NOMO-1 treated with dmso at 0.1 percent for 144 hours (cell line): Measurements from ENCODE around the gene FOXF2.
A peak's percentile ranks its signal among the peaks of the same experiment; 100 is the strongest.
"Not testable (repeated sequence)": the region's sequence is repeated elsewhere in the genome, so short reads cannot be mapped to it uniquely, and the experiment has no call there.

Experiments used
- DNase-seq: peaks from one replicate; lab custom pipeline; 2025; ENCODE audit not compliant: unreplicated experiment; lab: John Stamatoyannopoulos, UW

FOXF2 gene

DNA sequence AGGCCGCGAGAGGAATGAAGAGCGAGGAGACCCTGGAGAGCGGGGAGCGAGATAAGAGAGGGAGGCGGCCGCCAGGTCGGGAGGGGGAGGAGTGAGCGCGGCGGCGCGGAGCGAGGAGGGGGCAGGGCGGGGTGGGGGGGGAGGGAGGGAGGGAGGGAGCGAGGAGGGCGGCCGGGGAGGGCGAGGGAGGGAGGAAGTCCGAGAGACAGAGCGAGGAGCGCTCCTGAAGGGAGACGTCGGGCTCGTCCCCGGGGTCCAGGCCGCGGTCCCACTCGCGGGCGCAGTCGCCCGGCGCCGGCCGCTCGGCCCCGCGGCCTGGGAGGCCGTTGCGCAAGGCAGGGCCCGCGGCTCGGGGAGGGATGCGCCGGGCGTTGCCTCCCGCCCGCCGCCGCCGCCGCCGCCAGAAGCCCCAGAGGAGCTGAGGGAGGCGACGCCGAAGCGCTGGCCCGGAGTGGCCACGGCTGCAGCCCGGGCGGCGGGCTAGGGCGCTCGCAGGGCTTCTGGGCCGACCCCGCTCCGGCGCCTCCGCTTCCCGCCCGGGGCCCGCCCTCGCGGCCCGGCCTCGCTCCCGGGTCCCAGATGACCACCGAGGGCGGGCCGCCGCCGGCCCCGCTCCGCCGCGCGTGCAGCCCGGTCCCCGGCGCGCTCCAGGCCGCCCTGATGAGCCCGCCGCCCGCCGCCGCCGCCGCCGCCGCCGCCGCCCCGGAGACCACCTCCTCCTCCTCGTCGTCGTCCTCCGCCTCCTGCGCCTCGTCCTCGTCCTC is at the start of gene FOXF2:
Gene FOXF2, plus strand, starts transcription at position 208 of the 764 bp plus-strand sequence. Its CDS starts 372 bp downstream, at position 580.
- DNase-seq = no peak

DNA sequence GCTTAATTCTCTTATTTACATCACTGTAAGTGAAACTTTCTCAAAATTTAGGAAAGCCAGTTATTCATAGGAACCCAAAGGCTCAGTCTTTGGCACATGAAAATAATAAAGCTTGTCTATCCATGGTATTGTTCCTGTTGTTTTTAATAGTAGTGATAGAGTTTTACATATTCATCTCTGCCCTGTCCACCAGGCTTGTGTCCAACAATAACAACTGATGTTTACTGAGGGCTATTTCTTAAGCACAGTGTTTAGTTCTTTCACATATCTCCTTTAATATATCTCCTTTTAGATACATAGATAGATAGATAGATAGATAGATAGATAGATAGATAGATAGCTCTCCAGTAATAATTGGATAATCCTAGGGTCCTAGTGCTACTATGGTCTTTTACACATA is 43.3 kb upstream of the FOXF2 start:
- no peak for DNase-seq

DNA sequence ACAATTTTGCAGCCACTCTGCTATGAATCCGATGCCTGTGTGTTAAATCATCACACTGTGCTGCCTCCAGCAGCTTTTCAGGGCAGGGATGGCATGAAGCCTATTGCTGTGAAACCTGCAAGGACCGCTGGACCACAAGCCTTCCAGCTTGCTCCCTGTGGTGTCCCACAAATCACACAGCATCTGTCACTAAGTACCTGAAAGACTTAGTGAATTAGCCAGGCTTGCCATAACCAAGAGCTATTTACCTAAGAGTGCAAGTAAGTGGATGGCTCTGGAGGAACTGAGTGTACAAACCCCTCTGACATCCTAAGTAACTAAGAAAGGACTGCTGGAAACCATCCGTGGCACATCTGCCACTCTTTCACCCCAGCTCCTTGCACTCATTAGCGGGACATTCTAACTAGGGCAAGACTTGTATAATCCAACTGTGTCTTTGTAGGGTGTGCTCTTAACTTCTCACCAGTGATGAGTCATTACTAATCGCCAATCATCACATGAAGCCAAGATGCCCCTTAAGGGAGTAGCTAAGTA is 42.8 kb upstream of the FOXF2 start:
- no peak for DNase-seq

DNA sequence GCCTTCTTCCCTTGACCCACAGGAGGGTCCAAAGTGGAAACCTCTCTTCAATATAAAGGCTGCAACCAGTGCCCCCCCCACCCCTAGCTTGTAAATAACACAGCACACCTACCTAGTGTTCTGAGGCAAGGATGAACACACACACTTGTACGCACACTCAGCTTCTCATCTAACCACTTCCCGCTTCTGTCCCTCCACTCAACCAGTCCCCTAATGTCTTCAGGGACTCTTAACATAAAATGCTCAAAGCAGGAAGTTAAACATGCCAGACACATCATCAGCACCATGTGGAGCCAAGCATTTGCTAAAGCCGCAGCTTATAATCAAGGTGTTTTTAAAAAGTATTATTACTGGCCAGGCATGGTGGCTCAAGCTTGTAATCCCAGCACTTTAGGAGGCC is 42.2 kb upstream of the FOXF2 start:
- no peak for DNase-seq

DNA sequence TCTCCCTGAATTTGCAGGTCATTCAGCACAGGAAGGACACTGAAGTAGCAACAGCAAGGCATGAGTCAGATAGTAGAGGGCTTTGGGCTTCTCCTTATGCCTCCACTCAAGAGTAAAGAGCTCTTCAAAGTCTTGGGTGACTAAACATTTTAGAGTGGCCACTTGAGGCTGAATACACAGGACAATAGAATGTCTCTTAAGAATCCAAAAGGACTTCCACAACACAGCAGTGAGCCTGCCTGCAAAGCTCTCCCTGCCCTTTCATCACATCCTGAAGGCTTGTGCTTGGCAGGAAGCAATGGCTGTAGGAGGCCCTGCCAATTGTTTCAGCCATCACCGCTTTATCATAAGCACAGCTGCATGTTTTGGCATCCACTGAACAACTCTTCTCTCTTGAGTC is 40.7 kb upstream of the FOXF2 start:
- no peak for DNase-seq

DNA sequence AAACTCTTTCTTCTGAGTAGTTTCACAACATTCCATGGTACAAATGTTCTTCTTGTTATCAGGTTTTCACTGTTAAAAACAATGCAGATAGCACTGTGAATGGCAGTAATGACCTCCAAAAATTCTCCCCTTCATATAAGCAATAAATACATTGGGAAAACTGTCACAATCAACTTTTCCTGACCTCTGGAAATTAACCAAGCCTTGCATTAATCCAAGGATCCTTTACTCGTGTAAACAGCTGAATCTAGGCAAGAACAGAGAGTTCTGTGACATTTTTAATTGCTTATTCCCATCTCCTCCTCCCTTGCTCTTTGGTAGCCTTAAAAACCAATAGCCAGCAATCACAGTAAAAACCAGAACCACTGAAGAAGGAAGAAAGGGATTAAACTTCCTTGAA is 39.7 kb upstream of the FOXF2 start:
- no peak for DNase-seq

DNA sequence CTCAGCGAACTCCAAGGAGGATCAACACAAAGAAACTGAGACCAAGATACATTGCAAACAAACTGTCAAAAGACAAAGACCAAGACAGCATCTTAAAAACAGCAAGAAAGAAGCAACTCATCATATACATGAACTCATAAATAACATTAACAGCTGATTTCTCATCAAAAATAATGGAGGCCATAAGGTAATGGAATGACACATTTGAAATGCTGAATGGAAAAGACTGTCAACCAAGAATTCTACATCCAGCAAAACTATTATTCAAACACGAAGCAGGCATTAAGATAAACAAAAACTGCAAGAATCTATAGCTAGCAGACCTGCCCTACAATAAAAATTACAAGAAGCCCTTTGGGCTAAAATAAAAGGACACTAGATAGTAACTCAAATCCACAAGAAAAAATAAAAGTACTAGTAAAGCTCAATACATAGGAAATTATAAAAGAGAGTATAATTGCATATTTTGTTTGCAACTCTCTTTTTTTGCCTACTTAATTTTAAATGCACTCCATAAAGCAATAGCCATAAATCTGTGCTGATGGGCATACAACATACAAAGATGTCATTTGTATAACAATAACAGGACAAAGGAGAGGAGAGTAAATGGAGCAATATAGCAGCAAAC is 37.9 kb upstream of the FOXF2 start:
- no peak for DNase-seq

DNA sequence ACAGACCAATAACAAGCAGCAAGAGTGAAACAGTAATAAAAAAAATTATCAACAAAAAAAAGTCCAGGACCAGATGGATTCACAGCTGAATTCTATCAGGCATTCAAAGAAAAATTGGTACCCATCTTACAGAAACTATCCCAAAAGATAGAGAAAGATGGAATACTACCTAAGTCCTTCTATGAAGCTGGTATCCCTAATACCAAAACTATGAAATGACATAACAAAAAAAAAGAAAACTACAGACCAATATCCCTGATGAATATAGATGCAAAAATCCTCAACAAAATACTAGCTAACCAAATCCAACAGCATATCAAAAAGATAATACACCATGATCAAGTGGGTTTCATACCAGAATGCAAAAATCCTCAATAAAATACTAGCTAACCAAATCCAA is 34.3 kb upstream of the FOXF2 start:
- not testable (repeated sequence) for DNase-seq

DNA sequence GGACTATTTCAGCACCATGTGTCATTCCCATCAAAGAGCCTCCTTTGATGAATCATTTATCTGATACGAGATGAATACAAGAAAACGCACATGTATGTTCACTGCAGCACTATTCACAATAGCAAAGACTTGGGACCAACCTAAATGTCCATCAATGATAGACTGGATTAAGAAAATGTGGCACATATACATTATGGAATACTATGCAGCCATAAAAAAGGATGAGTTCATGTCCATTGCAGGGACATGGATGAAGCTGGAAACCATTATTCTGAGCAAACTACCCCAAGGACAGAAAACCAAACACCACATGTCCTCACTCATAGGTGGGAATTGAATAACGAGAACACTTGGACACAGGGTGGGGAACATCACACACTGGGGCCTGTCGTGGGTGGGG is 27.7 kb upstream of the FOXF2 start:
- not testable (repeated sequence) for DNase-seq

DNA sequence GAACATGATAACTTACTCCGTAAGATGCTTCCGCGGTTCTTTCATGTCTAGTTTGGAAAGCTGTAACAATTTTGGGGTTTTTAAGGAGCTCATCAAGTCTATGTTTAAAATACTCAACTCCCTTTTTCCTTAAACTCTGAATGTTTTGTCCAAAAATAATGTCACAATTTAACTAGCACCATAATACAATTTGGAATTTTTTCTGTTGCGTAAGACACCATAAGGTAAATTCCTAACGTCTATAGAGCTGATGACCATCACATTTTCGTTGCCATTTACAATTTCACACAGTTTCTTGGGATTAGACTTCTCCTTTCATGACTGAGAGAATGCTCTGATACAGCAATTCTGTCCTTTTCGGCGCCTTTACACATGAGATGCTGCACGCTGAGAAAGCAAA is 26.7 kb upstream of the FOXF2 start:
- no peak for DNase-seq

DNA sequence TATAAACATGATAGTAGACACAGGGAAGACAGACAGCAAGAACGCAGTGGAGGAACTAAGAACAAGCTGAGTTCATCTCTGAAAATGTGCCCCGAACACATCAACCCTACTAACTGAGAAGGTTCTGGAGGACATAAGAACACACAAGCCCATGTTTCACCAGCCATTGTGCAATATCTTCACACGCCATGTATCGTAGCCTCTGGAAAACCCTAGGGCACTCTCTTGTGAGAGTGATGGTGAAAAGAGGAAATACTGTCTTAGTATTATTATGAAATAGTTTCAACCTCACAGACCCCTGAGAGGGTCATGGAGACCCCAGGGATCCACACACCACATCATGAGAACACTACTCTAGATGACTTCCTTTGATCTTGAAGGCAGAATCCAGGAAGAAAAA is 26.1 kb upstream of the FOXF2 start:
- DNase-seq = peak; percentile 56

DNA sequence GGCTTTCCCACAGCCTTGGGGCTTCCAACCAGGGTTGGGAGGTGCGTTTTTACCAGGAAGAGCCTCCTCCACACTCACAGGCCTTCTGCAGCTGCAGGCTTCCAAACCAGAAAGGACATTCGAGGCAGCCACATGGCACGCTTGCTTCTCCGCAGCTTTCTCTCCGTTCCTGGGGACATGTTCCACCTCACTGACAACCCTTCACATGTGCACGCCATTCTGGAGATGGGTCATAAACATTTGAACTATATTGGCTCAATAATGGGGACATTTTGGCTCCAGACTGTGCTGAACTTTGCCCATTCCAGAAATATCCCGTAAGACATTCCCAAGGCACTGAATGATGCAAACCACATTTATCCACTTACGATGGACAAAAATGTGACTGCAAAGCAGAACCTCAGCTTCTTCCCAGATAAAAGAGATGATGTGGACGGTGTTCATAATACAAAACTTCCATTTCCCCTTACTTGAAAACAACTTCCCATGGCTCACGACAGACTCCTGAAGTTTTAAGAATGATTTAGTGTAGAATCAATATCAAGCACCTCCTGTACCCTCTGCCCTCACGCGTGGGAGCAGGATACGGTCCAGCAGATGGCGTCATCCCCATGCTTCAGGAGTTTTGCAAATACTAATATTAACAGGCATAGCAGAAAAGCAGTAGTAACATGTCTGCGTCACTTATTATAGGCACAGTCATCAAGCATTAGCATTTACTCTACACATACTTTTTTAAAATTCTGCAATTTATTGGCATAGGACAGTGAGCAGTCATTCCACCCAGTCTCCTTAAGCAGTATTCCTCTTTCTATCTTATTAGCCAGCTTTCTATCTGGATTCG is 25.4 kb upstream of the FOXF2 start:
- no peak for DNase-seq

DNA sequence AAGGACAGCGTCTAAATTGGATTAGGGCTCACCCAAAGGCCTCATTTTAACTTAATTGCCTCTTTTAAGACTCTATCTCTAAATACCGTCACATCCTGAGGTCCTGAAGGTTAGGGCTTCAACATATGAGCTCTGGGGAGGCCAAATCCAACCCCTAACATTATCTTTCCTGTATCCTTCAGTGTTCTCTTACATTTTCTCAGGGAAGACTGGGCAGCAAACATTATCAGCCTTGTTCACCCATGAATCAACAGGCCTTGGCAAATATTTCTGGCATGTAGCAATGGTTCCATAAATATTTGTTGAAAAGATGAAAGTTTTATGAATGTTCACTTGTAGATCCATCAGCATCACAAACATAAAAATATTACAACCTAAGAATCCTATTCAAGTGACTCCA is 24.6 kb upstream of the FOXF2 start:
- no peak for DNase-seq

DNA sequence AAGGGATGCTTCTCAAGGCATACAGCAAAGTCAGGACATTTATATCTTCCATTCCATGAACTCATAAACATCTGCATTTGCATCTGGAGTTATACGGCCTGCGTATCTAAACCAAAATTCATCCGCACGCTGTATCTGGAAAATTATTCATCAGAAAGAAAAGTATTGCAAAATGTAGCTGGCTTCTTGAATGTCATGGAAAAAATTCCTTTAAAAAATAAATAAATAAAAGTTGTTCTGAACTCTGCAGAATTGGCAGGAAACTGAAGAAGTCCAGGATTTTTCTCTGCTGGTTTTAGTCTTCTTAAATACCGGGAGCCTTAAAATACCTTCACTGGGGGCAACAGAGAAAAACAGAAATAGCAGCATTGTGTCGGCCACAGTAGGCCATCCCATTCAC is 23.7 kb upstream of the FOXF2 start:
- DNase-seq = no peak

DNA sequence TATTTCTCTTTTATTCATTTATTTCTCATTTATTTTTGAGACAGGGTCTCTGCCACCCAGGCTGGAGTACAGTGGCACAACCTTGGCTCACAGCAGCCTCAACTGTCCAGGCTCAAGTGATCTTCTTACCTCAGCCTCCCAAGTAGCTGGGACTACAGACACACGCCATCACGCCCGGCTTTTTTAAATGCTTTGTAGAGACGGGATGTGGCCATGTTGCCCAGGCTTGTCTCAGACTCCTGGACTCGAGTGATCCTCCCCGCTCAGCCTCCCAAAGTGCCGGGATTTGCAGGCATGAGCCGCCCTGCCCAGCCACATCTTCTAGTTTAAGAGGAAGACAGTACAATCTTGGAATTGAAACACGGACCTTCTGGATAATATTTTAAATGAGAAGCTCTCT is 21.6 kb upstream of the FOXF2 start:
- no peak for DNase-seq

DNA sequence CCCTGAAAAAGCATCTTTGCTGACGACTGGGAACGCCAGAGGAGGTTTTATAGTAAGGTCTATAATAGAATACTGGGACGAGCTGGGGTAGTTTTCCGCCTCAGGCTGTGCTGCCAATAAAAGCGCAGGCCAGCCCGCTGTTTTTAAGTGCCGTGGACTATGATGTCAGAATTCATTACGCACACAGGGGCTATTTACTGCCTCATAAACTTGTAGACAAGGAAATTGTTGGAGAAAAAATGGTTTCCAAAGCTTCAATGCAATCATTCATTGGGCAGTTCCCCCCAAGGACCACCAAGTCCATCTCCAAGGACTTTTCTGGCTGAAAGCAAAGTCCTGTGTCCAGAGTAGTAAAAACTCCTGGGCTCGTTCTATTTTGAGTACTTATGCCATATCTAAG is 20.4 kb upstream of the FOXF2 start:
- no peak for DNase-seq

DNA sequence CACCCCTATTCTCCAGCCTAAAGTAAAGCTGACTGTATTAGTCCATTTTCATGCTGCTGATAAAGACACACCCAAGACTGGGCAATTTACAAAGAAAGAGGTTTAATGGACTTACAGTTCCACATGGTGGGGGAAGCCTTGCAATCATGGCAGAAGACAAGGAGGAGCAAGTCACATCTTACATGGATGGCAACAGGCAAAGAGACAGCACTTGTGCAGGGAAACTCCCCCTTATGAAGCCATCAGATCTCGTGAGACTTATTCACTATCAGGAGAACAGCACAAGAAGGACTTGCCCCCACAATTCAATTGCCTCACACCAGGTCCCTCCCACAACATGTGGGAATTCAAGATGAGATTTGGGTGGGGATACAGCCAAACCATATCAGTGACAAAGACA is 19.7 kb upstream of the FOXF2 start:
- not testable (repeated sequence) for DNase-seq

DNA sequence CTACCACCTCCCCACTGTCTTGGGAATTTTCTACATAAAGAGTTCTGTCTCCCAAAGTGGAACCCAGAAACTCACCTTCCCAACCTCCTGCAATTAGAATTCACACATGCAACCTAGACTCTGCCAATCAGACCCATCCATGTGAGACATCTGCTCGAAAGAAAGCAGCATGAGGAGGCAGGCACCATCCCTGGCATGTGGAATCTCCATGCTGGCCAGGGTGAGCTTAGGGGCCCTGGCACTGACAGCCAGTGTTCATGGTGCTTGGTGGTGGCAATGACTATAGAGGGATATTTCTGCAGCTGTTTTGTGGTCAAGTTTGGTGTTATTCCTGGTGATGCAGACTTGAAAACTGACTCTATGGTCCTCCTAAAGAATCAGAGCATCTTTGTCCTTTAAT is 17.4 kb upstream of the FOXF2 start:
- DNase-seq = no peak

DNA sequence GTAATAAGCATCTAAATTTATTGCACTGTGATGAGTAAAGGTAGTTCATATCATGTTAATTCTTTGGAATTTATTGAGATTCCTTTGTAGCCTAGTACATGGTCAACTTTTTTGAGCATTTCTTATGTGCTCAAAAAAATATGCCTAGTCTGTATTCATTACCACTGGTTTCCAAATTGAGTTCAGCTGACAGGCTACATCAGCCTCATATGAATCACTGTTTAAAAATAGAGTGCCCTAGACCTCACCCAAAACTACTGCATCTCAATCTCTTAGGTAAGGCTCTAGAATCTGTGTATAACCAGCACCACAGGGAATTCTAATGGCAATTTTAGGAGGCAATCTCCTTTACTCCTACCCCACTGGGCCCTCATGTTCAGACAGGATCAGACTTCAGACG is 16.7 kb upstream of the FOXF2 start:
- DNase-seq = no peak

DNA sequence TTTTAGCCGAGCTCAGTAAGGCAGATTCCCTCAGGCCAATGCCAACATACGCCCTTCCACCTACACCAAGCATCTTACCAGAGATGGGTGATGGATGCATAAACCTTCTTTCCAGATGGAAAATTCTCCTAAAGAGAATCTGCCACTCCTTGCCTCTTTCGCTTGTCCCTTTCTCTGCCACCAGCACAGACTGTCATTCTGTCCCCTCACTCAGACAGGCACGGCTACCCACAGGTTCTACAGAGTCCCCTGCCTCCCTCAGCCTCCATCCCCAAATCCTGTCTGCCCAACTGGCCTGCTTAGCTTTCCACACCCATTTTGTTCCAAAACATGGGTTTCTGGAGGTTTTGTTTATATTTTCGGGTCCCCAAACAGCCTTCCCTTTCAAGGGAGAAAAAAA is 12.7 kb upstream of the FOXF2 start:
- no peak for DNase-seq

DNA sequence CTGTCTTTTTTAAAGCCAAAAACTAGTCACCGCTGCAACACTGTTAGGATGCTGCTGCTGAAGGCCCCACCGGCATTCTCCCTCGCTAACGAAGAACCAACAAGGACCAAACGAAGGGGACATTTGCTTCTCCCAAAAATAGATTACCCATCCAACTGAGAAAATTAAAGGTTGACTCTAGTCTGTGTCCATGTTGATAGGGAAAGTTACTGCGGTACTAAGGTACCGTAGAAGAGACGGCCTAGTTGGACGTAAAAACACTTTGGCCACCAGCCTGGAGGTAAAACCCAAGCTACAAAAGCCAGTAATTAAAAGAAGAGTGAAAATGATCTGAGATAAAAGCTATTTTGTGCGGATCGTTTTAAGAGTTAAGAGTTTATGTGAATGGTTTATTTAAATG is 11.8 kb upstream of the FOXF2 start:
- no peak for DNase-seq
